Measurements from ENCODE around the gene PIP5K1C. TPM values are rescaled to one million over a fixed set of nuclear protein-coding genes. Genes with fewer than 3 reads are reported as not detected.
"Not testable (repeated sequence)": the region's sequence is repeated elsewhere in the genome, so short reads cannot be mapped to it uniquely, and the experiment has no call there.

Gene PIP5K1C
- total RNA-seq, 1 donor from 2014 or later, result 15.4 TPM

DNA sequence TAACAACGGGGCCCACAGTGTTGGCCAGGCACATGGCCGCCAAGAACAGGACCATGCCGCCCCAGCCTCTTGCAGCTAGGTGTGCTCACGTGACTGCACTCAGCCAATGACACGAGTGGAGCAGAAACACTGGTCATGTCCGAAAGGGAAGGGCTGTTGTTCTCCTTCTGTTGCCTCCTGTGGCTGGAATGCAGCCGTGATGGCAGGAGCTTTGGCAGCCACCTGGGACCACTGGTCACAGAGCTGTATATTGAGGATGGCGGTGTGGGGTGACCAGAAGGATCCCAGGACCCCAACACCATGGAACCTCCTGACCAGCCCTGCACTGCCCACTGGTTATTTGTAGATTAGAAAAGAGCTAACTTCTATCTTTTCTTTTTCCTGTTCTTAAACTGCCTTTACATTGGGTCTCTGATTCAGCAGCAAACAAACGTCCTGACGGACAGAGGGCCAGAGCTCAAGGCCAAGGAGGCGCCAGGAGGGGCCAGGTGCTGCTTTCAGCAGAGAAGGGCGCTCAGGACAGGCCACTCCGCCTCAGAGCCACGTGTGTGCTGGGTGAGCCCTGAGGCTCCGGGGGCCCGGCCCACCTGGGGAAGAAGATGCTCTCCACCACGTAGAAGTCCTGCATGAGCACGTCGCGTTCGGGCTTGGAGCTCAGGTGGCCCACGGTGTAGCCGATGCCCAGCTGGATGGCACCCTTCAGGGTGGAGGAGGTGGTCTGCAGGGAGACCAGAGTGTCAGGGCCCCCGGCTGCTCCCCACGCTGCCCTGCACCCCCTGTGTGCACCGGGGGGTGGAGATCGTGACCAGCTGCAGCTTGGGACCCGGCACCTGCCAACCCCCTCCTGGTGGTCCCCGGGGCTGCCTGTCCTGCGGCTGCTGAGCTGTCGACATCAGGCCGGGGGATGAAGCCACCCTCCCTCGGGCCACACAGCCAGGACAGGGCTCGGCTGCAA lies 38.7 kb downstream of the PIP5K1C start:
- no peak for DNase-seq (ENCODE audit: low read depth, low spot score)

DNA sequence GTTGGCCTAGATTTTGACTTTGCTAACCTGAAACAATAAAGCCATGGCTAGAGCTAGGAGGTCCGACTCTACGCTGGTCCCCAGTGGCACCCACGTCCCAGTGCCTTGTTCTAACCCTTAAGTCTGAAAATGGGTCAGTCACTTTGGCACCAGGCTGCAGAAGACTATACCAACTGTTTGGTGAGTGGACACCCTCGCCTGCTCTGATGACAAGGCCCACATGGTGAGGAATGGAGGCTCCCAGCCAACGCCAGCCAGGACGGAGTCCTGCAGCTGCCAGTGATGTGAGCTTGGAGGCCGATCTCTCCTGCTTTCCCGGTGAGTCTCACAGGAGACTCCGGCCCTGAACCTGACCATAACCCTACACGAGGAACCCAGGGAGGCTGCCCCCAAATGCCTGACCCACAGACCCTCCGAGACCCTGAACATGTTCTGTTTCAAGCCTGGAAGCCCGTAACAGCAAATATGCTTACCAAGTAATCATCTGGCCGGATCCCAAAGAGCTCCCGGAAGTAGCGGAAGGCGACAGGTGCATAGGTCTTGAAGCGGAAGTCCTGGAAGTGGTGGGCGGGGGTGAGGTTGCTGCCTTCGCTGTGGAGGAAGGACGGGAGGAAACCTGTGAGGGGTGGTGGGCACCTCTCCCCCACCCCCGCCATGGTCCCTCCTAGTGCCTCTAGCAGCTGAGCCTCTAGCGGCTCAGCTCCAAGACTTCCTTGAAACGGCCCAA lies 39.6 kb downstream of the PIP5K1C start:
- DNase-seq (ENCODE audit: low read depth, low spot score), result no peak

DNA sequence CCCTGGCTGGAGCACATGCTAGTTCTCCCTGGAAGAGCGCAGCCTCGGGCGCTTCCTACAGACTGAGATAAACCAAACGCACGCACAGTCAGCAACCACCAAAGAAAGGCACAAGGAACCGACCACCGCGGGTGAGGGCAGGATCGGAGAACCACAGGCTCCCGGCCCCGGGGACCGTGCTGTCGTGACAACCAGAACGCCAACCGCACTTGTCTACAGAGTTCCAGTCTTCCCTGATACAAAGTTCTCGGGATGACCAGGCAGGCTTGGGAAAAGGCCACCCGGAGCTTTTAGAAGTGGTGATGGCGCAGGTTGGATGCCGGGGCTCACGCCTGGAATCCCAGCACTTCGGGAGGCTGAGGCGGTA lies 40.5 kb downstream of the PIP5K1C start:
- no peak for DNase-seq (ENCODE audit: low read depth, low spot score)

DNA sequence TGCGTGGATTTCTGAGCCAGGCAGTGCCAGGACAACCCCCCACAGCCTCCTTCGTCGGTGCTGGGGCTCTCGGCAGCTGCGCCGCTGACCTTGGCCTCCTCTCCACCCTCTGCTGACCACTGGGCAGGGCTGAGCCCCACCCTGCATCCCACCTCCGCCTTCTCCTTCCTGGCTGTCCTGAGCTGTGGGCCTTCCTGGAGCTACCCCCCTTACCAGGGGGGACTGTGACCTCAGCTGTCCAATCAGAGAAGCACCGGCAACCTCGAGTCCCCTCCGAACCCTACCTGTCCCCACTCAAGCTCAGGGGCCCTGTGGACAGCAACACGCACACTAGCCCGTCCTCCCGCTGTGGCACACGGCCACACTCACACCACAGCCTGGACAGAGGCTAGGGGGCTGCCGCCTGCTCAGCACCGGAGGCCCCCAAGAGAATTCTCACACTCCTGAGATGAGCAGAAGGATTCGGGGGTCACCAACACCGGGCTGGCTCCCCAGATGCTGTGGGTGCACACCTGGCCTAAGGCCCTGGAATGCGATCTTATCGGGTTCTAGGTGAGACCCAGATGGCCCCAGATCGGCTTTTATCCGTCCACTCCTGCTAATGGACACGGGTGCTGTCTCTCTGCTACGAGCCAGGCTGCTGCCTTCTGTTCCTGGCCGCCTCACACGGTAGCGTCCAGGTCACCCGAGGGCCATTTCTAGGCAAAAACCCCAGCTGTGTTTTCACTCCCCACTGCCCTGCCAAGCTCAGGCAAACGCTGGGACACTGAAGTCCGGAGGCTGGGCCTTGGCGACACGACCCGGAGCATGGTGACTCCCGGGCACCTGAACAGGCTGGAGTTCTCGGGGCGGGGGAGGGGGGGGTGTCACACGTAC lies 41.2 kb downstream of the PIP5K1C start:
- DNase-seq (ENCODE audit: low read depth, low spot score), result no peak

DNA sequence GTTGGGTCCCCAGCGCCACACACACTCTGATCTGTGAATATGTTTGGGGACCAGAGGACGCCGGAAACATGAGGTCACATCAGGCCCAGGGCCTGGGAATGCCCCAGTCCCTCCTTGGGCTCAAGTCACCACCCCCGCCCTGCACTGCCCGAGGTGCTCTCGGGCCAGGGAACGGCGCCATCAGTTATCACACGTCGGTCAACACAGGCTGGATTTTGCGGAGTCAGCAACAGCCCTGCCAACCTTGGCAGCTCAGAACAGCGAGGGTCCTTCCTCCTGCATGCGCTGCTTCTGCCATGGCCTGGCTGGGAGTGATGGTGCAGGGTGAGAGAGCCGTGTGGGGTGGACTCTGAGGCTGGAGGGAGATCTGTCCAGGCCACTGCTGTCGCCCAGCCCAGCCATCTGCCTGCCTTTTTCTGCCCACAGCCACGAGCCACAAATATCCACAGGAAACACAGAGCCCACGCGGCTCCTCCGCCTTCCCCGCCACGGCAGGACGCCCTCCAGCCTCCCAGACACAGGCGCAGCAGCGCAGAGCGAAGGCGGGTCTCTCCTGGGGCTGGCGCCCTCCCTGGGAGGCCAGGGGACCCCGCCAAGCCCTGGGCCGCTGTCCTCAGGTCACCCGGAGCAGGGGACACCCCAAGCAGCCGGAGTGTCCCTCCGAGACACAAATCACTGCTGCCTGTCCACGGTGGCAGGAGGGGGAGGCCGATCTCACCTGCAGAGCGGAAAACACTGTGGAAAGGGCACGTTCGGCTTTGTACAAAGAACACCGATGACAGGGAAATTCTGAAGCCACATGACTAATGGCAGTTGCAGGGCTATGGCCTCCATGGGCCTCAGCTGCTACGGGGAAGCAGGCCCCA lies 42.0 kb downstream of the PIP5K1C start:
- no peak for DNase-seq (ENCODE audit: low read depth, low spot score)

DNA sequence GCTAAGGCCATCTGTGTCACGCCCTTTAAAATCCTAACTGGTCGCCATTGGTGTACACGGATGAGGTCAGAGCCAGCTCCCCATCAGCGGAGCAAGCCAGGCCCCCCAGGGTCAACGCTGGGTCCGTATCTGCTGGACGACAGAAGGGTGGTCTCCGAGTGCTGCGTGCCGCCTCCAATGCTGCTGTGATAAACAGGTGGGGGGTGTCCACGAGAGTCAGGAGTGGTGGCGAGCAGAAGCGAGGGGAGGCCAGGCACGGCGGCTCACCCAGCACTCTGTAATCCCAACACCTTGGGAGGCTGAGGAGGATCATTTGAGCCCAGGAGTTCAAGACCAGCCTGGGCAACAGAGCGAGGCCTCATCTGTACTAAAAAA lies 42.9 kb downstream of the PIP5K1C start:
- no peak for DNase-seq (ENCODE audit: low read depth, low spot score)

DNA sequence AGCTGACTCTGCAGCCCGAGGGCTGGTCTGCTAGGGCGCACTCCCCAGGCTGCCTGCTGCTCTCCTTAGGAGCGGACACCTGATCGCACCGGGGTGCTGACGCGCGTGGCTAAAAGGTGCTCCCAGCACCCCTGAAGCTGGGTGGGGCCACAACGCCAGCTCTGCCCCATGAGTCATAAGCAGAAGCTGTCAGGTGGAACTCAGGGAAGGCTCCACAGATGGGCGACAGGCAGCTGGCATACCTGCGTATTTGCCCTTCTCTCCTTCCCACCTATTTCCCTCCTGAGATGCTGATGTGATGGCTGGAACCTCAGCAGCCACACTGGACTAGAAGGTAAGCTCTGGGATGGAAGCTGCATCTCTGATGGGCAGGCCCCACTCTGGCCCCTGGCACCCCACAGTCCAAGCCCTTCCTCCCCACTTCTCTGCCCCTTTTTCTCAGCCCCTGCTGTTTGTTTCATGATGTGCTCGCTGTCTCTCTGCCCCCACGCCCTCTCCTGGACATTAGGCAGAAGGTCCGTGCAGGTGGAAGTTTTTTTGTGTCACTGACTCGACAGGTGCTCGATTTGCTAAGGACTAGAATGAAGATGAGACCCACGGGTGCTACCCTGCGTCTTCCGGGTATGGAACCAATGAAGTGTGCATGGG lies 43.4 kb downstream of the PIP5K1C start:
- no peak for DNase-seq (ENCODE audit: low read depth, low spot score)

DNA sequence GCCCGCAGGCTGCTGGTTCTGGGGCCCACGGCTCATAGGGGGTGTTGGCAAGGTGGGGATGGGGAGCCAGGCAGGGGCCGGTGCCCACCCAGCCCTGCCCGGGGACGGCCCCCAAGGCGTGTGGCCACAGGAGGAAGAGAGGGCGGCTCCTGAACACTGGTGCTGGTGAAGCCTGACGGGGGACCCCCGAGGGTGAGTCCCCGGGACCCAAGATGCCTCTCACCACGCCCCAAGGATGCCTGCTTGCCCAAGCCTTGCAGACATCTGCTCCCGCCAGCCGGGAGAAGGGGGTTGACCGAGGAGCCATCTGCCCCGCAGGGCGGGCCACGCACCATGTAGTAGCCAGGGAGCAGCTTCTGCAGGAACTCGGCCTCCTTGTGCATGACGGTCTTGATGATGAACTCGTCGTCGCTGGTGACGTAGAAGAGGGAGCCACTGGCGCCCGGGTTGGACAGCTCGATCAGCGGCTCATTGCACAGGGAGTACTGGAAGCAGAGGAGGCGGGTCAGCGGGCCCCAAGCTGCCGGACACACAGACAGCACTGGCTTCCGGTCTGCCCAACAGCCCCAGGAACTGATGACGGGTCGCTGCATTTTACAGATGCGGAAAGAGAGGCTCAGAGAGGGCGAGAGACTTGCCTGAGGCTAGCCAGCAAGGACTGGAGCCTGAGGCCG lies 44.1 kb downstream of the PIP5K1C start:
- no peak for DNase-seq (ENCODE audit: low read depth, low spot score)

DNA sequence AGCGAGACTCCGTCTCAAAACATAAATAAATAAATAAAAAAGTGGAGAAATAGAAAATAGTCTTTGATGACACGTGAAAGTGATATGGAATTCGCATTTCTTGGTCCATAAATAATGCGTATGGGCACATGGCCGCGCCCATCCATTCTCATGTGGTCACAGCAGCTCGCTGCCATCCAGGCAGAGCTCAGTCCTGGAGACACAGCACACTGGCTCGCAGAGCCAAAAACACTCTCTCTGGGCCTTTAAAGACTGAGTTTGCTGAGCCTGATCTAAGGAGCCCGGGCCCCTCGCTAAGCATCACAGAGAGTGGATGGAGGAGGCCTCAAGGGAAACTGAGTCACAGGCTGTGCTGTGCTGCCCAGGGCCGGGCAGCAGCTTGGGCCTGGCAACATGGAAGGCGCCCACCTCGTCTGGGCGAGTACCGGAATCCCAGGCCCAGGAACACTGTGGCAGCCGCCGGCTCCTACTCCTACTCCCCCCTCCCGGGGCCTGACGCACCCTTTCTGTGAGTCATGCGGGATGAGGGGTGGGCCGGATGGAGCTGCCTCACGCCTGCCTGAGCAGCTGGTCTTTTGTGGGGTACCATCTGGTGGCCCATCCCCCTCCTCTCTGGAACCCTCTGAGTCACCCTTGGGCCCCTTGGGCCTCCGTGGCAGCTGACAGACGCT lies 44.7 kb downstream of the PIP5K1C start:
- peak; percentile 36 for DNase-seq (ENCODE audit: low read depth, low spot score)

DNA sequence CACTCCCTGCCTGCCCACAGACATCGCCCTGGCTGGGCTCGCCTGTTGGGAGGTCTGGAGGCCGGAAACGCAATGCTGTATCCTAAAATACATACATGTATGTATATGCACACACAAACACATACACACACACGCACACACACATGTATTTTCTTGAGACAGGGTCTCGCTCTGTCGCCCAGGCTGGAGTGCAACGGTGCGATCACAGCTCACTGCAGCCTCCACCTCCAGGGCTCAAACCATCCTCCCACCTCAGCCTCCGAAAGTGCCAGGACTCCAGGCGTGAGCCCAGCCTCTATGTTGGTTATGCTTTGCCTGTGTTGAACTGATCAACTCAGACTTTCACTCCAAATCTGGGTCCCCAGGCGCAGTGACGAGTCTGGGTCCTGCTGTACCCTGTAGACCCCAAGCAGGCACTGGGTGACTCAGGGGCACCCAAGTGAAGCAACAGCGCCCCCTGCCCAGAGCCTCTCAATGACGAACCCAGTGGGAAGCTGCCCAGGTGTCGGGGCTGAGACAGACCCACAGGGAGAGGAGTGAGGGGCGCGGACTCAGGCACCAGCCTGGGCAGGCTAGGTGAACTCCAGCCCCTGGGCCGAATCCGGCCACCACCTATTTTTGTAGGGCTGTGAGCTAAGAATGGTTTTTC lies 46.3 kb downstream of the PIP5K1C start:
- DNase-seq (ENCODE audit: low read depth, low spot score), result no peak

DNA sequence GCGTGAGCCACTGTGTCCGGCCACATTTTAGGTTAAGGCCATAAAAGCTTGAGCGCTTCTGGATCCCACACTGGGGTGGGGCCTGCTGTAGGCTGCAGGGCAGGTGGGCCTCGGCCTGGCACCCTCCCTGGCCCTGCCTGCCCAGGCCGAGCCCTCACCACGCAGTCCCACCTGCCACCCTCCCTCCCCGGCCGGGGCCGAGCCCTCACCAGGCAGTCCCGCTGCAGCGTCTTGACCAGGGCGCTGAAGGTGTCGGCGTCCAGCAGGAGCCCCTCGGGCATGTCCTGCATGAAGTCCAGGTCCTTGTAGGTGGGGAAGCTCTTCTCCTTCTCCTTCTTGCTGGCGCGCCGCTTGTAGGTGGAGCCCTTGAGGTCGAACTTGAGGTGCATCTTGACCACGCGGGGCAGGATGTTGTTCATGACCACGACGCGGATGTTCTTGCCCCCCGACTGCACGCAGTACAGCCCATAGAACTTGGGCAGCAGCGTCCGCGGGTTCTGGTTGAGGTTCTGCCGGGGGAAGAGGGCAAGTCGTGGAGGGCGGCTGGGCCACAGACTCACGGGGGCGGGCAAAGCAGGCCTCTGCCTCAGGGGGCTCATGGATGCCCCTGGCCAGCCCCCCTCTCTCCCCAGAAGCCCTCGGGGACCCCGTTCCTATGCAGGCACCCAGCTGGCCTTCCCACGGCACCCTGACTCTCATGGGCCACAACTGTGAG lies 47.0 kb downstream of the PIP5K1C start:
- no peak for DNase-seq (ENCODE audit: low read depth, low spot score)

DNA sequence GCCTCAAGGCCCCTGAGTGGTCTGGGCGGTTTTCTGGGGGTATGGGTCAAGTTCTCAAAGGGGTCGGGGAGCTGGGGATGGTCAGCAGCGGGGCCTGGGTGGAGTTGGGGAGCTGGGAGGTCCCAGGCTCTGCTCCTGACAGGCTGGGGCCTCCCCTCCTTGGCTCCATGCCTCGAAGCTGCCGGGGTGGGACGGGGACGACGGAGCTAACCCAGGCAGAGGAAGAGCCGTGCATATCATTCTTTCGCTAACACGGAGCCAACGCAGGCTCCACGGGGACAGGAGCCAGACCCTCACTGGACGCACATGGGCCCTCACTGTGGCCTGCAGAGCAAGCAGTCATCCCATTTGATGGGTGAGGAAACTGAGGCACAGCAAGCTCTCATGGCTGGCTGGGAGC lies 47.8 kb downstream of the PIP5K1C start:
- no peak for DNase-seq (ENCODE audit: low read depth, low spot score)

DNA sequence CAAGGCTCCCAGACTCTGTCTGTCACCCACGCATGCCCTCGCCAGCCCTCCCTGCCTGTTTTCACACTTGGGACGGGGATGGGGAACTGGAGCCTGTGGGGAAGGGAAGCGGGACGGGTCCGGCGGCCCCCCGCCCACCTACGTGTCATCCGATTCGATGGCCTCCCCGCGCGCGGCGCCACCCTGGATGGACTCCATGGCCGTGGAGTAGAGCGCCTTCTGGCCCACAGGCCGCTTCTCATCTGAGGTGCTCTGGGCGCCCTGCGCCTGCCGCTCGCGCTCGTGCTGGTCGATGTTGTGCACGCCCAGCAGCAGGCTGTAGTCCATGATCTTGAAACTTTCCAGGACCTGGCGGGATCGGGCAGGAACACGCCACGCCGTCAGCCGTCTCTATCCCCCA lies 48.6 kb downstream of the PIP5K1C start:
- DNase-seq (ENCODE audit: low read depth, low spot score), result no peak

DNA sequence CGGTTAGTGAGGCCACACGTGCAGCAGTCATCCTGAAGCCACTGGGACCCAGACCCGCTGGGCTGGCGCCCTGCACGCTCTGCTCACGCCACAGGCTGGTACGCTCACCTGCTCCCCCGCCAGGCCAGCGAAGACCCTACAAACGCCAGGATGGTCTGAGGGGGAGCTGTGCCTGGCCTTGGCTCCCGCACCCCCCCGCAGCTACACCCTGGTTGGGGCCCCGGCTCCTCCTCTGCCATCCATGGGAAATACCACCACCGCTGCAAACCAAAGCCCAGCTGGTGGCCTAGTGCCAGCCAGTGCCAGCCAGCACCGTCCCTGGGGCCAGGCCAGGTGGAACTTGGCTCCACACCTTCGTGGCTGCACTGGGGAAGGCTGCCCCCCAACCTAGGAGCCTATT lies 50.4 kb downstream of the PIP5K1C start:
- no peak for DNase-seq (ENCODE audit: low read depth, low spot score)

DNA sequence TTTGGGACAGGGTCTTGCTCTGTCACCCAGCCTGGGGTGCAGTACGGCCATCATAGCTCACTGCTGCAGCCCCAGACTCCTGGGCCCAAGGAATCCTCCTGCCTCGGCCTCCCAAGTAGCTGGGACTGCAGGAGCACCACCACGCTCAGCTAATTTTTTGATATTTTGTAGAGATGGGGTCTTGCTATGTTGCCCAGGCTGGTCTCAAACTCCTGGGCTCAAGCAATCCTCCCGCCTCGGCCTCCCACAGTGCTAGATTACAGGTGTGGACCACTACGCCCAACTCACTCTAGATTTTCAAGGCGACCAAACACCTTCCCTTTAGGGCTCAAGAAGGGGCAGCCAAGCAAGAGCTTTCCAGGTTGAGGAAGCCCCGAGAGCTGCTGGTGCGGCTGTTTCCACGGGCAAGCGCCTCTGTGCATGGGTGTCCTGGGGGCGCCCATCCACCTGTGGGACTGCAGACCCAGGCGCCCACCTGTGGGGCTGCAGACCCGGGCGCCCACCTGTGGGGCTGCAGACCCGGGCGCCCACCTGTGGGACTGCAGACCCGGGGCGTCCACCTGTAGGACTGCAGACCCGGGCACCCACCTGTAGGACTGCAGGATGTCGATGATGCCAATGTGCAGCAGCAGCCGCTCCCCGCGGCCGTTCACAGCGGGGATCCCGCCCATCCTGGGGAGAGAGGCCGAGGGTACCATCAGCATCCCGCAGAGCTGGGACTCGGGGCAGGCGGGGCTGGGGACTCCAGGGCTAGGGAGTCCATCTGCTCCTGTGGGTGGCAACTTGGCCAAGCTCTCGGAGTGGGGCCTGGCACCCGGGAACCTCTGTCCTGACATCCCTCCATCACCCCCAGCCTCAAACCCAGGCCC lies 52.0 kb downstream of the PIP5K1C start:
- no peak for DNase-seq (ENCODE audit: low read depth, low spot score)

DNA sequence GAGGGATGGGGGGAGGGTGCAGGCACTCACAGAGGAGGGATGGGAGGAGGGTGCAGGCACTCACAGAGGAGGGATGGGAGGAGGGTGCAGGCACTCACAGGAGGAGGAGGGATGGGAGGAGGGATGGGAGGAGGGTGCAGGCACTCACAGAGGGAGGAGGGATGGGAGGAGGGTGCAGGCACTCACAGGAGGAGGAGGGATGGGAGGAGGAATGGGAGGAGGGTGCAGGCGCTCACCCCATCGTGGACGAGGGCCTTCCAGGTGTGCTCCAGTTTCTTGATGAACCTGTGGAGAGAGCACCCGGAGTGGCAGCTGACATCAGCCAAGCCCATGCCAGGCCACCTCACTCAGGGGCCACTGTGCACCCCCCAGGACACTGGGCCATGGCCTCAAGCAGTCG lies 53.2 kb downstream of the PIP5K1C start:
- not testable (repeated sequence) for DNase-seq (ENCODE audit: low read depth, low spot score)
